Omental fat pad (tissue), 4 donors: ENCODE results near the gene IGFL4. TPM values are rescaled to one million over a fixed set of nuclear protein-coding genes. Genes with fewer than 3 reads are reported as not detected.

Experiments used
- ATAC-seq: fragments of 150-250 bp; one replicate; pipeline ENCODE4 v1.9.1; 2016; ENCODE audit warnings: mild to moderate bottlenecking, moderate library complexity; ENCODE audit not compliant: low FRiP score
- DNase-seq: peaks from one replicate; pipeline ENCODE4 v3.0.0-alpha.2; 2019; ENCODE audit warnings: low spot score
- CTCF ChIP-seq, 3 donors: fragments of 450-650 bp; IDR thresholded peaks; one replicate each; pipeline ENCODE4 v1.5.1; 2016 to 2017; ENCODE audit warnings: antibody characterized with exemption in 3 of 3, mild to moderate bottlenecking in 3 of 3, moderate library complexity in 2 of 3
- total RNA-seq, 4 donors: library from RNA; depleted of rRNA; stranded (reverse); fragments of >200 nt; gene quantifications; one replicate each; pipeline ENCODE4 v1.1.0, GENCODE V29; 2016

IGFL4 gene
- not detected for total RNA-seq

GRCh38 chr19:46040952-46041500, at the start of gene IGFL4:
Gene IGFL4, minus strand, starts transcription at chr19:46041002. Its CDS starts 40 bp downstream, at chr19:46040962.
- DNase-seq = no peak
- TF ChIP-seq CTCF (IDR thresholded peaks at IDR 0.05) = no peak
- no peak for ATAC-seq

- ATAC-seq (no peak), DNase-seq (no peak)
- no peak for TF ChIP-seq CTCF (IDR thresholded peaks at IDR 0.05)
These were observed 49.6 kb upstream of the IGFL4 start for GRCh38 chr19:46090444-46090843.

- DNase-seq (no peak), ATAC-seq (no peak)
- no peak for TF ChIP-seq CTCF (IDR thresholded peaks at IDR 0.05)
These were observed 48.6 kb upstream of the IGFL4 start for GRCh38 chr19:46089432-46089831.

GRCh38 chr19:46088101-46088500, 47.3 kb upstream of the IGFL4 start:
- DNase-seq = no peak
- ATAC-seq = no peak

GRCh38 chr19:46085888-46086287, 45.1 kb upstream of the IGFL4 start:
- TF ChIP-seq CTCF (IDR thresholded peaks at IDR 0.05) = no peak
- ATAC-seq (no peak), DNase-seq (no peak)

More at GRCh38 chr19:46088101-46088500, 47.3 kb upstream of the IGFL4 start:
- TF ChIP-seq CTCF (IDR thresholded peaks at IDR 0.05) = no peak

GRCh38 chr19:46082728-46083050, 41.9 kb upstream of the IGFL4 start:
- TF ChIP-seq CTCF (IDR thresholded peaks at IDR 0.05) = no peak
- DNase-seq (no peak), ATAC-seq (no peak)

- peak in 2 of 3 donors; percentile 18 to 25 for TF ChIP-seq CTCF (IDR thresholded peaks at IDR 0.05)
- no peak for ATAC-seq
These were observed 41.3 kb upstream of the IGFL4 start for GRCh38 chr19:46081928-46082727.

More at GRCh38 chr19:46081928-46082727, 41.3 kb upstream of the IGFL4 start:
- DNase-seq = no peak
